ENCODE data around the gene SRP68.

The SRP68 gene

DNA sequence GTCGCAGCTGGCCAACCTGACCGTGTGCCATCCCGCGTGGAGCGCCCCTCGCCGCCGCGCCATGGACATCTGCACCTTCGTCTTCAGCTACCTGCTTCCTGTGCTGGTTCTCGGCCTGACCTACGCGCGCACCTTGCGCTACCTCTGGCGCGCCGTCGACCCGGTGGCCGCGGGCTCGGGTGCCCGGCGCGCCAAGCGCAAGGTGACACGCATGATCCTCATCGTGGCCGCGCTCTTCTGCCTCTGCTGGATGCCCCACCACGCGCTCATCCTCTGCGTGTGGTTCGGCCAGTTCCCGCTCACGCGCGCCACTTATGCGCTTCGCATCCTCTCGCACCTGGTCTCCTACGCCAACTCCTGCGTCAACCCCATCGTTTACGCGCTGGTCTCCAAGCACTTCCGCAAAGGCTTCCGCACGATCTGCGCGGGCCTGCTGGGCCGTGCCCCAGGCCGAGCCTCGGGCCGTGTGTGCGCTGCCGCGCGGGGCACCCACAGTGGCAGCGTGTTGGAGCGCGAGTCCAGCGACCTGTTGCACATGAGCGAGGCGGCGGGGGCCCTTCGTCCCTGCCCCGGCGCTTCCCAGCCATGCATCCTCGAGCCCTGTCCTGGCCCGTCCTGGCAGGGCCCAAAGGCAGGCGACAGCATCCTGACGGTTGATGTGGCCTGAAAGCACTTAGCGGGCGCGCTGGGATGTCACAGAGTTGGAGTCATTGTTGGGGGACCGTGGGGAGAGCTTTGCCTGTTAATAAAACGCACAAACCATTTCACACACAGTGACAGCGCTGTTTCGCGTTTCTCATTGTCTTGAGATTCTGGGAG is 4.7 kb upstream of the SRP68 start:
- no peaks in the 10 kb centered on the region for H3K9me2 ChIP-seq (replicated peaks; ENCODE audit: insufficient read depth, low read length)
- no peaks in the 10 kb centered on the region for H3K9me3 ChIP-seq (replicated peaks; ENCODE audit: insufficient read depth, low read length)
- no peak for DNase-seq
- no peak overlapping the region for H3K9ac ChIP-seq (ENCODE audit: low read length)
- TF ChIP-seq EZH2 (optimal IDR thresholded peaks at IDR 0.05; ENCODE audit: low read depth, low read length) (no peak), EZH2phosphoT487 (IDR thresholded peaks at IDR 0.05; ENCODE audit: low read length) (no peak)
- TF ChIP-seq, protein P1, sequence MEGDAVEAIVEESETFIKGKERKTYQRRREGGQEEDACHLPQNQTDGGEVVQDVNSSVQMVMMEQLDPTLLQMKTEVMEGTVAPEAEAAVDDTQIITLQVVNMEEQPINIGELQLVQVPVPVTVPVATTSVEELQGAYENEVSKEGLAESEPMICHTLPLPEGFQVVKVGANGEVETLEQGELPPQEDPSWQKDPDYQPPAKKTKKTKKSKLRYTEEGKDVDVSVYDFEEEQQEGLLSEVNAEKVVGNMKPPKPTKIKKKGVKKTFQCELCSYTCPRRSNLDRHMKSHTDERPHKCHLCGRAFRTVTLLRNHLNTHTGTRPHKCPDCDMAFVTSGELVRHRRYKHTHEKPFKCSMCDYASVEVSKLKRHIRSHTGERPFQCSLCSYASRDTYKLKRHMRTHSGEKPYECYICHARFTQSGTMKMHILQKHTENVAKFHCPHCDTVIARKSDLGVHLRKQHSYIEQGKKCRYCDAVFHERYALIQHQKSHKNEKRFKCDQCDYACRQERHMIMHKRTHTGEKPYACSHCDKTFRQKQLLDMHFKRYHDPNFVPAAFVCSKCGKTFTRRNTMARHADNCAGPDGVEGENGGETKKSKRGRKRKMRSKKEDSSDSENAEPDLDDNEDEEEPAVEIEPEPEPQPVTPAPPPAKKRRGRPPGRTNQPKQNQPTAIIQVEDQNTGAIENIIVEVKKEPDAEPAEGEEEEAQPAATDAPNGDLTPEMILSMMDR (IDR thresholded peaks at IDR 0.05; ENCODE audit: low read length) = no peak
- H3K27me3 ChIP-seq (replicated peaks; ENCODE audit: insufficient read depth, low read length) = peaks cover 61% of the 10 kb centered on the region
- H3K4me3 ChIP-seq (ENCODE audit: low read length) = no peak overlapping the region
- H3K27ac ChIP-seq (ENCODE audit: low read length) = no peak overlapping the region
- no peaks in the 10 kb centered on the region for H3K36me3 ChIP-seq (replicated peaks; ENCODE audit: insufficient read depth, low read length)
- H3K4me1 ChIP-seq (ENCODE audit: low read length) = no peaks in the 10 kb centered on the region
- H3F3A ChIP-seq (ENCODE audit: insufficient read depth, low read length) = no peaks in the 10 kb centered on the region; the same call in 1 of the 2 replicates
- no peak overlapping the region for H2AFZ ChIP-seq (ENCODE audit: low read length)
- H4K20me1 ChIP-seq (ENCODE audit: insufficient read depth, low read length) = no peaks in the 10 kb centered on the region
- no peak overlapping the region for H3K4me2 ChIP-seq (ENCODE audit: low read depth, low read length)
- peaks cover 10% of the 10 kb centered on the region for H3K79me2 ChIP-seq (ENCODE audit: low read length)

DNA sequence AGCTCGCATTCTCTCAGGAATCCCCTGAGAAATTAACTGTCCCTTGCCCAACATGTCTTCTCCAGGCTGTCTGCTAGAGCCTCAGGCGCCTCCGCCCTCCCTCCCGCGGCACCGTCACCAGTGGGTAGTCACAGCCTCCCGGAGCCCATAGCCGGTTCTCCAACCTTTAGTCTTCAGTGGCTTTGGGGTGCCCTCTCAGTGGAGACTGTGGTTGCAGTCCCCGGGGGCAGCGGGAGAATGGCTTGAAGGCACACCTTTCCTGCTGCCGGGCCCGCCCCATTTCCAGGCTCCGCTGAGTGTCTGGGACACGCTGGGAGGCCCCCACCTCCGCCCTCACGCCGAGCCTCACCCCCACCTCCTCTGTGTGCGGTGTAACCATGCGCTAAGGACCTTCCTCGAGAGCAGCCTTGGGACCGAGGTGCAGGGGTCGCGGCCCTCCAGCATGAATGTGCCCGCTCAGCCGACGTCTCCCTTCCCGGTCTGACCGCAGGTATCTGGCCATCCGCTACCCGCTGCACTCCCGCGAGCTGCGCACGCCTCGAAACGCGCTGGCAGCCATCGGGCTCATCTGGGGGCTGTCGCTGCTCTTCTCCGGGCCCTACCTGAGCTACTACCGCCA is 3.9 kb upstream of the SRP68 start:
- no peak overlapping the region for H3K9ac ChIP-seq (ENCODE audit: low read length)
- no peaks in the 10 kb centered on the region for H3K4me1 ChIP-seq (ENCODE audit: low read length)
- H3K27ac ChIP-seq (ENCODE audit: low read length) = no peak overlapping the region
- H2AFZ ChIP-seq (ENCODE audit: low read length) = no peak overlapping the region
- no peaks in the 10 kb centered on the region for H4K20me1 ChIP-seq (ENCODE audit: insufficient read depth, low read length)
- DNase-seq = no peak
- H3K9me3 ChIP-seq (replicated peaks; ENCODE audit: insufficient read depth, low read length) = no peaks in the 10 kb centered on the region
- no peaks in the 10 kb centered on the region; the same call in 1 of the 2 replicates for H3F3A ChIP-seq (ENCODE audit: insufficient read depth, low read length)
- H3K36me3 ChIP-seq (replicated peaks; ENCODE audit: insufficient read depth, low read length) = no peaks in the 10 kb centered on the region
- no peak overlapping the region for H3K4me3 ChIP-seq (ENCODE audit: low read length)
- no peaks in the 10 kb centered on the region for H3K9me2 ChIP-seq (replicated peaks; ENCODE audit: insufficient read depth, low read length)
- peaks cover 17% of the 10 kb centered on the region for H3K79me2 ChIP-seq (ENCODE audit: low read length)
- H3K4me2 ChIP-seq (ENCODE audit: low read depth, low read length) = no peak overlapping the region
- TF ChIP-seq EZH2phosphoT487 (IDR thresholded peaks at IDR 0.05; ENCODE audit: low read length) = no peak
- no peak for TF ChIP-seq EZH2 (optimal IDR thresholded peaks at IDR 0.05; ENCODE audit: low read depth, low read length)
- peaks cover 61% of the 10 kb centered on the region for H3K27me3 ChIP-seq (replicated peaks; ENCODE audit: insufficient read depth, low read length)

DNA sequence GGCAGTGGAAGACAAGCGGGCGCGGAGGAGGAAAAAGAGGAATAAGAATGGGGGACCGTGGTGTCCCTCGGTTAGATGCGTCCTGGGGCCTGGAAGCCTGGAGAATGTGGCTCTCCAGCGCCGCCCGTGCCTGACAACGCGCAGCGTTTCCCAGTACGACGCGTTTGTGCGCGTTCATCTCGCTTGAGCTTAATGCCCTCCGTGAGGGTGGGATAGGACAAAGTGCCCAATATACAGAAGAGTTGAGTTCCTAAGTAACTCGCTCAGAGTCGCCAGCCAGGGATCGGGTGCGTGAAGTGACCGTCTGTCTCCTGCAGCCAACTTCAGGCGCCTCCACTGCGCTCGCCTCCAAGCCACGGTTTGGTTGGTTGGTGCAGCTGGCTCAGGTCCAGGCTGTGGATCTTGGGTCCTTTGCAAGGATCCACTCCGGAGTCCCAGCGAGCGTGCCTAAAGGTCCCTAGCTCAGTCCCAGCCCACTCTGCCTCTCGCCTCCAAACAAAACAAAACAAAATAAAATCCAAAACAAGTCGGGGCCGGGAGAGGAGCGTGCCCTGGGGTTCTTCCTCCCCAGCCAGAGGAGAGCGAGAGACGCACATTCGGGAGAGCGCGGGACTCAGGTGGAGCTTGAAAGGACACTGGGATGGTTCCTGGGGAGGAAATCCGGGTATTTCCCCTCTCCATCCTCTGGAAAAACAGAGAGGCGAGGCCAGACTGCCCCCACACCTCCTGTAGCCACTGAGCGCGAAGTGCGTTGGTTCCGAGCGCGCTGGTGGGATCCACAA is 3.2 kb upstream of the SRP68 start:
- Histone ChIP-seq H3K27me3 (replicated peaks; ENCODE audit: insufficient read depth, low read length) (peaks cover 61% of the 10 kb centered on the region), H3K27ac (ENCODE audit: low read length) (no peak overlapping the region), H3K9me2 (replicated peaks; ENCODE audit: insufficient read depth, low read length) (no peaks in the 10 kb centered on the region), H3K4me1 (ENCODE audit: low read length) (peaks cover 6% of the 10 kb centered on the region), H3K36me3 (replicated peaks; ENCODE audit: insufficient read depth, low read length) (no peaks in the 10 kb centered on the region), H2AFZ (ENCODE audit: low read length) (no peak overlapping the region), H3K4me3 (ENCODE audit: low read length) (no peak overlapping the region), H4K20me1 (ENCODE audit: insufficient read depth, low read length) (no peaks in the 10 kb centered on the region), H3K9me3 (replicated peaks; ENCODE audit: insufficient read depth, low read length) (no peaks in the 10 kb centered on the region), H3K4me2 (ENCODE audit: low read depth, low read length) (no peak overlapping the region), H3K9ac (ENCODE audit: low read length) (no peak overlapping the region), H3K79me2 (ENCODE audit: low read length) (peaks cover 24% of the 10 kb centered on the region), H3F3A (ENCODE audit: insufficient read depth, low read length) (no peaks in the 10 kb centered on the region; the same call in 1 of the 2 replicates)
- no peak for TF ChIP-seq EZH2 (optimal IDR thresholded peaks at IDR 0.05; ENCODE audit: low read depth, low read length)
- TF ChIP-seq, protein P1 (IDR thresholded peaks at IDR 0.05; ENCODE audit: low read length) = no peak
- DNase-seq = no peak

Data from MM.1S (cell line).